GM11168 (cell line): ENCODE data around the gene POLN.

Experiments used
- in situ Hi-C: fragments of 300-500 bp; cut with MboI; formaldehyde crosslinking; loops from one replicate; pipeline ENCODE4 v1.12.0; 2022; ENCODE audit warnings: low sequenced_read_pairs; ENCODE audit not compliant: unreplicated experiment

Gene POLN

DNA sequence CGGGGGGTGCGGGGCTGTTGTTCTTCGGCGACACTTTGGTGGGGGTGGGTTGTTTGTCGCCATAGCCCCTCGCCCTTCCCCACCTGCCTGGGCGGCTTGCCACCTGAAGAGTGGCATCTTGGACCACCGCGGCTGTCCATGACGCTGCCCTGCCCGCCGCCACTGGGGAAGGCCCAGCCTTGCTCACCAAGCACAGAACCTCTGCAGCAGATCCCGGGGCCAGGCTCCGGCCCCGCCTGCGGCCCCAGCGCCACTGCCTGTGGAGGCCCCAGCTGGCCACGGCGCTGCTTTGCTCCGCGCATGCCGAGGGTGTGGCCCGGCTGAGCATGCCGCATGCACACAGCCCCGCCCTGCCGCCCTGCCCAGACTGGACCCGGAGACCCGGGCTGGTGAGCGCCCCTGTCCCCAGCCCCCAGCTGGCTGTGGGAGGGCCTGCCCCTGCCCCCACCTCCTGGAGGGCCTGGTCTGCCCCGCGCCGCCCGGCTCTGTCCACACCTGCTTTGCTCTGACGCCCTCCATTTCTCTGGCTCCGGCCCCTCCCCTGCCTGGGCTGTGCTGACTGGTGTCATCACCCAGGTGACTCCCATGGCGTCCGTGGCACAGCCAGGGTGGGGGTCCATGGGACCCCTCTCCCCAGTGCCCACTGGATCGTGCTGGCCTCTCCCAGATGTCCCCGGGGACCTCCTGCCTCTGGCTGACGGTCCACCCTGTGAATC lies 177.5 kb downstream of the POLN start:
- in situ Hi-C loops, result no loop called here

DNA sequence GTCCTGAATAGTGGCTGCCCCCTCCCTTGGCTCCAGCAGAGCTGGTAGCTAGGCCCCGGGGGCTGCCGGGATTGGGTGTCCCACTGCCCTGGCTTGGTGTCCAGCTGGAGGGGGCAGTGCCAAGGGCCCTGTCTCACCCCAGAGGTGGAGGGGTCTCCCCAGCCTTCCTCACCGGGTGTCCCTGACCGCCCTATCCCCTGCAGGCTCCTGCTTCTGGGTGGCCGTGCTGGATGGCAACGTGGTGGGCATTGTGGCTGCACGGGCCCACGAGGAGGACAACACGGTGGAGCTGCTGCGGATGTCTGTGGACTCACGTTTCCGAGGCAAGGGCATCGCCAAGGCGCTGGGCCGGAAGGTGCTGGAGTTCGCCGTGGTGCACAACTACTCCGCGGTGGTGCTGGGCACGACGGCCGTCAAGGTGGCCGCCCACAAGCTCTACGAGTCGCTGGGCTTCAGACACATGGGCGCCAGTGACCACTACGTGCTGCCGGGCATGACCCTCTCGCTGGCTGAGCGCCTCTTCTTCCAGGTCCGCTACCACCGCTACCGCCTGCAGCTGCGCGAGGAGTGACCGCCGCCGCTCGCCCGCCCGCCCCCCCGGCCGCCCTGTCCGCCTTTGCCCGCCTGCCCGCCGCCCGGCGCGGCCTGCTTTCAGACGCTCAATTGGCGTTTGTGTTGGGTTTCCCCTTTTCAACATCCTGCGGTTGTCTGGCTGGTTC lies 178.2 kb downstream of the POLN start:
- in situ Hi-C loops, result no loop called here

DNA sequence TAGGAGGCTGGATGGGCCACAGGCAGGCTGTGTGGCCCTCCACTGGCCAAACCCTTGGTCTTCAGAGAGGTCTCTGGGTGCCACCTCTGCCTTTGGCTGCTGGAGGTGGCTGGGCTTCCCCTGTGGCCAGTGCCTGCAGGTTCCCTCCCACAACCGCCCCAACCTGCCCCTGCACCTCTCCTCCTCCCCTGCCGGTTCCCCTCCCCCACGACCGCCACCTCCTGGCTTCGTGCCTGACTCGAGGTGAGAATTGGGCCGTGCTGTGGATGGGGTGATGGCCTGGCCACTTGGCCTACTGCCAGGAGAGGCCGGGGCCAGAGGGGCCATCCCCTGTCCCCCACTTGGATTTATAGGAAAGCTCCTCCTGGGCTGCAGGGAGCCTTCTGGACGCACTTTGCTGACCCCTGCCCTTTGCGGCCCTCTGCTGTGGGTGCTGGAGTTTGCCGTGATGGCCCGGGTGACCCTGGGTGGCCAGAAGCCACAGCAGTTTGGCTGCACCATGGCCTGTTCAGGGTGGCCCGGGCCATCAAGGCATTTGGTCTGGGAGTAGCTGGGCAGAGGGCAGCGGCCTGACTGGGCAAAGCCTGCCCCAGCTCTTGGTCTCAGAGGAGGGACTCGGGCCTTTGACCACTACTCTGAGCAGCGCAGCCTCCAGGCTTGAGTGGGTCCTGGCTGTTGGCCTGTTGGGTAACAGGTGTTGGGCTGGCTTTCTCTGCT lies 179.0 kb downstream of the POLN start:
- in situ Hi-C loops, result no loop called here

DNA sequence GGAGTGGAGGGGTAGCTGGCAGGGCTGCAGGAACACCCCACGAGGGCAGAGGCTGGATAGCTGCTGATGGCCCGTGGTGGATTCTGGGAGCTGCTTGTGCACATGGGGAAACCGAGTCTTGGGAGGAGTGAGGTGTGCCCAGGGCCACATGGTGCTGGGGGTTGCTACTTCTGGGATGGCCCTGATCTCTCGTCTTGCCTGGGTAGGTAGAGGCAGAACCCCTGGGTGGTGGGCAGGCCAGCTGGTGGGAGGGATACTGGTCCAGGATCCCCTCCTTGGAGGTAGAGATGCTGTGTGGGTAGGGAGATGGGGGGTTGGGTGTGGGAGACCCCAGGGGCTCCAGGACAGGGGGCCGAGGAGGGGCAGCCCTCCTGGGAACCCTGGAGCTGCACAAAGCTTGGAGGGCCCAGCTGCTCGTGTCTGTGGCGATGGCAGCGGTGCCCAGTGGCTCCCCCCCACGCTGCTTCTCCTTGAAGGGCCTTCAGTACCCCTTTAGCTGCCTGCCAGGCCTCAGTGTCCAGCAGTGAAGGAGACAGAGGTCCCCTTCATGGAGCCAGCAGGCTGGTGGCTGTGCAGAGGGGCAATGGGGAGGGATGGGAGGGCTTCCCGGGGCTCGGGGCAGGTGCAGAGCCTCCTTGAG lies 179.6 kb downstream of the POLN start:
- in situ Hi-C loops, result no loop called here

- in situ Hi-C loops, result no loop called here
Measured at GRCh38 chr4:2061186-2062131, 180.5 kb downstream of the POLN start.

- in situ Hi-C loops, result no loop called here
Measured at GRCh38 chr4:2060611-2061185, 181.2 kb downstream of the POLN start.

DNA sequence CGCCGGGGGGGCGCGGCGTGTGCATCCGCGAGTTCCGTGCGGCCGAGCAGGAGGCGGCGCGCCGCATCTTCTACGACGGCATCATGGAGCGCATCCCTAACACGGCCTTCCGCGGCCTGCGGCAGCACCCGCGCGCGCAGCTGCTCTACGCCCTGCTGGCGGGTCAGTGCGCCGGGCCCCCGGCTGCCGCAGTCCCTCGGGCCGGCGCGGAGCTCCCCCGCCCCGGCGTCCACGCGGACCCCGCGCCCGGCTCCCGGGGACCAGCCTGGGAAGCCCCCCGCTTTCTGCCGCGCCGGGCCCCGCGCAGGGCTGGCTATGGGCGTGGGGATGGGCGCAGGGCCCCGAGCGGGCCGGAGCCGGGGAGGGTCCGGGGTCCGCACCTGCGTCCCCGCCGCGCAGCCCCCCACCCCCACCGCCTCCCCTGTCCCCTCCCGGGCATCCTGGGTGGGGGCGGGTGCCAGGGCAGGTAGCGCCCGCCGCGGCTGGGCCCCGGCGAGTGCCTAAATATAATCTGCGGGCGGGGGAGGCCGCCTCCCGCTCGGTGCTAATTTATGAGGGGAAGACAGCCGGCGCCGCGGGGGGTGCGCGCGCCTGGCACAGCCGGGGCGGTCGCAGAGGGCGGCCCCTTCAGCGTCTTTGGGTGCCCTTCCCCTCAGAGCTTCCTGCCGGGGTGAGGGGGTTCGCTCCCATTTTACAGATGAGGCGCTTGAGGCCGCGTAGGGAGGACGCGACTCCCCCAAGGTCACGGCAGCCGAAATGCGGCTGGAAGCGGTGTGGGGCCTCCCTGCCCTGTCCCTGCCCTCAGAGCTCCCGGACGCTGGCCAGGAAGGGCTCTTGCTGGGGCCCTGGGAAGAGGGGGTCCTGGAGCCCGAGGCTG lies 182.0 kb downstream of the POLN start:
- in situ Hi-C loops, result no loop called here

DNA sequence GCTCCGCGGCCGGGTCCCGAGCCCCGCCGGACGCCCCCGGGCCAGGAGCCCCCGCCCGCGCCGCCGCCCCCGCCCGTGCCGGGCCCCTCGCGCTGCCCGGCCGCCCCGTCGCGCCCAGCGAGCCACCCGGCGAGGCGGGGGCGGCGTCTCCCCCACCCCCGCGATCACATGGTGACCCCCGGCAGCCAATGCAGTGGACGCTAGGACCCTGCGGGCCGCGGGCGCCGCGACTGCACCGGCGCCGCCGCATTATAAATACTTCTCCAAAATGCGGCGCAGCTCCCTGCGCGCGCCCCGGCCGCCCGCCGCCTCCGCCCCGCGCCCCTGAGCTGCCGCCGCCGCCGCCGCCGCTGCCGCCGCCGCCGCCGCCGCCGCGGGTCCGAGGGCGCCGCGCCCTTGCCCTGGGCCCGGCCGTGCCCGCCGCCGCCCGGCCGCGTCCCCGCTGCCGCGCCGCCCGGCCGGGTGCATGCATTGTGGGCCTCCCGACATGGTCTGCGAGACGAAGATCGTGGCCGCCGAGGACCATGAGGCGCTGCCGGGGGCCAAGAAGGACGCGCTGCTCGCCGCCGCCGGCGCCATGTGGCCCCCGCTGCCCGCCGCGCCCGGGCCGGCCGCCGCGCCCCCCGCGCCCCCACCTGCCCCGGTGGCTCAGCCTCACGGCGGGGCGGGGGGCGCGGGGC lies 182.7 kb downstream of the POLN start, which contains the start of gene NAT8L:
Gene NAT8L (plus strand): TSS at position 282 of the 680 bp plus-strand sequence. CDS start 185 bp downstream, at position 467.
- in situ Hi-C loops, result no loop called here

DNA sequence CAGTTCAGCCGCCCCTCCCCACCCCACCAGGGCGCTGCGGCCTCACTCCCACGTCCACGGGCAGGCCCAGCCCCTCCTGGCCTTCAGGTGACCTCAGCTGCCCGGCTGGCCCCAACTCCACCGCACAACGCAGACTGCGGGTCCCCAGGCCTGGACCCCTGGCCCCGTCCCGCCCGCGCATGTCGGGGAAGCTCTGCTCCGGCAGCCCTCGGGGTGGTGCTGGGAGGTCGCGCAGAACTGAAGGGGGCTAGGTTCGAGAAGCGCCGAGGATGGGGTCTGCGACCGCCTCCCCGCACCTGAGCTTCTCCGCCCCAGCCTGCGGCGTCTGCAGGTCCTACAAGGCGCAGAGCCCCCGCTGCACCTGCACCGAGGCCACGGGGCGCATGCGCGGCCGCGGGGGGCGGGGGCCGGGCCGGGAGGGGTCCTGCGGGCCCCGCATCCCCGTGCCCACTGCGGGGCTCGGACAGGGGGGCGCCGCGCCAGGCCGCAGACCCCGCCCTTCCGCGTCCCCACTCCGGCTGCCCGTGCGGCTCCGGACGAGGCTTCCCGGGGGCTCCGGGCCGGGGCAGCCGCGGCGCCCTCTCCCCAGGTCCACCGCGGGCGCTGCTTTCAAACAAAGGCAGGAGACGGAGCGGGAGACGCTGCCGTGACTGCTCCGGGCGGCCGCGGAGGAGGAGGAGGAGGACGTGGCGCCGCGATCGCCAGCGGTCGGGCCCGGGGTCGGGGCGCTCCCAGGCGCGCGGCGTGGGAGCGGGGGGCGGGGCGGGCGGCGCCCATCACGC lies 183.5 kb downstream of the POLN start:
- in situ Hi-C loops, result no loop called here

- in situ Hi-C loops, result no loop called here
Measured at GRCh38 chr4:2057382-2058065, 184.4 kb downstream of the POLN start.

DNA sequence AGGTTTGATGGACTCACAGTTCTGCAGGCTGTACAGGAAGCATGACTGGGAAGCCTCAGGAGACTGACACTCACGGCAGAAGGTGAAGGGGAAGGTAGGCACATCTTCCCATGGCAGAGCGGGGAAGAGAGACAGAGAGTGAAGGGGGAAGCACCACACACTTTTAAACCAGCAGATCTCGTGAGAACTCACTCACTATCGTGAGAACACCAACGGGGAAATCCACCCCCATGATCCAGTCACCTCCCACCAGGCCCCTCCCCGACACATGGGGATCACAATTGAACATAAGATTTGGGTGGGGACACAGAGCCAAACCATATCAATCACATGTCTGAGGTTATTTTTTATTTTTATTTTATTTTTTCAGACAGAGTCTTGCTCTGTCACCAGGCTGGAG lies 187.7 kb downstream of the POLN start:
- in situ Hi-C loops, result no loop called here

DNA sequence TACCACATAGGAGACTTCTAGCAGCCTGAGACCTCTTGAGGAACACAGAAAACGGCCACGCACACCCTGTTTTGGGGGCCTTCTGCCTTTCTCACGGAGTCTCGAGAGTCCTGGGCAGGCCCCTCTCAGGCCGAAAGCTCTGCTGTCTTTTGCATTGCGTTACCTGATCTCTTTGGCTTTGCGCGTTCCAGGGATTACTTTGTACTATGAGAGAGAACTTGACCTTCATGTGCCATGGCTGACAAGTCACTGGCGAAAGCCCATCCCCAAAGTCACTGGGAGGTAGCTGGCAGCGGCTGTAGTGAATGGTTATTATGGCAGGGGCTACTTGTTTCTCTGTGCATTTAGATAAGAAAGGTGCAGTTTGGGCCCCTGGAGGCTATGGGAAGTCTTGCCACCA lies 190.8 kb downstream of the POLN start:
- in situ Hi-C loops, result no loop called here

GRCh38 chr4:2049811-2050210 lies 192.1 kb downstream of the POLN start:
- in situ Hi-C loops, result no loop called here

- in situ Hi-C loops, result no loop called here
Measured at GRCh38 chr4:2049381-2049780, 192.5 kb downstream of the POLN start.

DNA sequence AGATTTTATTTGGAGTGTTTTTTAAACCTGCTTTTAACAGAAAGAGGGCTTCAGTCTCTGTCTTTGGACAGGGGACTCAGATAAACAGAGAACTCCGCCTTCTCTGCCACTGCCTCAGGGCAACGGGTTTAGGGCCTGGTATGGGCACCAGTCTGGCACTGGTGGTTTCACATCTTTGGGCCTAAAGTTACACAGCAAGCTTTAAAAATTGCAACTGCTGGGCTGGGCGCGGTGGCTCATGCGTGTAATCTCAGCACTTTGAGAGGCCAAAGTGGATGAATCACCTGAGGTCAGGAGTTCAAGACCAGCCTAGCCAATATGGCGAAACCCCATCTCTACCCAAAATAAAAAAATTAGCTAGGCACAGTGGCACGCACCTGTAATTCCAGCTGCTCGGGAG lies 193.1 kb downstream of the POLN start:
- in situ Hi-C loops, result no loop called here

DNA sequence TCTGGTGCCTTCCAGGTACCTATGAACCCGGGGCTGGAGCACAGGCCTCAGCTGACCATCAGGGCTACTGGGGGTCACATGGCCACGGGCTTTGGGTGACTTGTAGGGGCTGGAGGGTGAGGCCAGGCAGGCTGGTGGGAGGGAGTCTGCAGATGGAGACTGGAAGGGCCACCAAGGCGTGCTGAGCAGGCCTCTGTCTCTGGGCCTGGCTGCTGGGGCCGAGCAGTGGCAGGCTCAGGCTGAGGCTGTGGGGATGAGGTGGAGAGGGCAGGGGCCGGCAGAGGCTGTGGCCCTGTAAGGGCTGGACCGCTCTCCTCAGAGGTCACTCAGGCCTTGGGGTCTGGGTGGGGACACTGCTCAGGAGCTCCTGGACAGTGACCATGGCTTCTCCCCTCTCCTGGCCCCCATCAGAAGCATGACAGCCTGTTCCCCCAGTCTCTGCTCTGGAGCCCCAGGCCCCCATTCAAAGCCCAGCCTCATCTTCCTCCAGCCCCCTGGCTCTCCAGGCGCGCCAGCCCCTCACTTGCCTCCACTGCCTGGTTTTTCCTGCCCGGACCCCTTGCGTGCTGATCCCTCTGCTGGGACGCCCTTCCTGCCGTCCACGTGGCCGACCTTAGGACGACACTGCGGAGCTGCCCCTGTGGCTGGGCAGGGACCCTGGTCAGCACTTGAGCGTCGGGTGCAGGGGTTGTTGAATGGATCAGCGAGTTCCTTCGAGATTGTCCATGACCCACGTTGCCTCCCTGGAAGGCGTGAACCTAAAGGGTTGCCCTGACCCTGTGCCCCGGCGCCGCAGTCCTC lies 193.9 kb downstream of the POLN start:
- in situ Hi-C loops, result no loop called here
